HG03139 (cell line): ENCODE measurements around the gene LIPN.

Experiments
- ATAC-seq: cut with Tn5 transposase; IDR thresholded peaks from one replicate; pipeline ENCODE4 v1.9.1; 2021; ENCODE audit not compliant: unreplicated experiment

Gene LIPN

GRCh38 chr10:88826388-88826787 is 66.6 kb downstream of the LIPN start:
- no peak for ATAC-seq

GRCh38 chr10:88827671-88828070 is 67.9 kb downstream of the LIPN start:
- ATAC-seq: no peak

GRCh38 chr10:88828310-88828709 is 68.5 kb downstream of the LIPN start:
- no peak for ATAC-seq
